H1 (cell line): ENCODE measurements around the gene SLC37A3. TPM values are rescaled to one million over a fixed set of nuclear protein-coding genes. Genes with fewer than 3 reads are reported as not detected.

ENCODE experiments used
- ASH2L ChIP-seq: fragments of 200-600, 300-600 bp; sonication (generic); IDR thresholded peaks from one replicate; pipeline ENCODE4 v1.7.1; 2017; ENCODE audit warnings: low read length
- CEBPB ChIP-seq: IDR thresholded peaks from 2 replicates; pipeline ENCODE4 v1.6.1; 2012; ENCODE audit warnings: low read depth, low read length
- CHD1 ChIP-seq: IDR thresholded peaks from 2 replicates; pipeline ENCODE4 v1.6.1; 2012; ENCODE audit warnings: low read depth, low read length, improper control_type of control experiment
- CHD2 ChIP-seq: IDR thresholded peaks from 2 replicates; pipeline ENCODE4 v1.6.1; 2012; ENCODE audit warnings: low read length, improper control_type of control experiment
- CREB1 ChIP-seq: IDR thresholded peaks from 2 replicates; pipeline ENCODE4 v1.6.1; 2012; ENCODE audit warnings: inconsistent platforms
- GABPA ChIP-seq: IDR thresholded peaks from 2 replicates; pipeline ENCODE4 v1.6.1; 2011; ENCODE audit warnings: mild to moderate bottlenecking, low read length, moderate library complexity, borderline replicate concordance; ENCODE audit not compliant: insufficient read depth
- JUN ChIP-seq: IDR thresholded peaks from 2 replicates; pipeline ENCODE4 v1.6.1; 2011; ENCODE audit warnings: low read depth, mild to moderate bottlenecking, improper control_type of control experiment, low read length
- JUND ChIP-seq: IDR thresholded peaks from 2 replicates; pipeline ENCODE4 v1.6.1; 2011; ENCODE audit warnings: mild to moderate bottlenecking, improper control_type of control experiment, low read length
- KDM5A ChIP-seq: fragments of 200-600 bp; IDR thresholded peaks from 2 replicates; pipeline ENCODE4 v1.7.1; 2012; ENCODE audit warnings: mild to moderate bottlenecking, low read length, inconsistent platforms, mixed read lengths
- NRF1 ChIP-seq: IDR thresholded peaks from 2 replicates; pipeline ENCODE4 v1.6.1; 2011; ENCODE audit warnings: mild to moderate bottlenecking, low read depth, low read length, improper control_type of control experiment
- PHF8 ChIP-seq: fragments of 200-600 bp; sonication (generic); conservative IDR thresholded peaks from 2 replicates; pipeline ENCODE4 v1.7.1; 2012; ENCODE audit warnings: low read depth, mild to moderate bottlenecking, inconsistent platforms, low read length, moderate library complexity
- POLR2A ChIP-seq, 2 experiments: IDR thresholded peaks; 1 replicate in 1 of 2; 2 replicates in 1 of 2; pipeline ENCODE4 v1.6.1; 2011; ENCODE audit warnings: low read depth in 2 of 2, low read length in 2 of 2, mild to moderate bottlenecking in 2 of 2; ENCODE audit errors: control extremely low read depth in 1 of 2
- RNF2 ChIP-seq: fragments of 200-900, 300-1000 bp; sonication (generic); IDR thresholded peaks from 2 replicates; pipeline ENCODE4 v1.7.1; 2016; ENCODE audit warnings: borderline replicate concordance, low read depth, mild to moderate bottlenecking, antibody characterized with exemption, low read length; ENCODE audit not compliant: poor library complexity, severe bottlenecking; ENCODE audit errors: missing control alignments
- SAP30 ChIP-seq: fragments of 300-600 bp; sonication (generic); IDR thresholded peaks from 2 replicates; pipeline ENCODE4 v1.7.1; 2012; ENCODE audit warnings: low read length, moderate library complexity, mild to moderate bottlenecking, inconsistent platforms; ENCODE audit not compliant: insufficient read depth, insufficient replicate concordance
- SP4 ChIP-seq: IDR thresholded peaks from 2 replicates; pipeline ENCODE4 v1.6.1; 2012; ENCODE audit warnings: low read length, inconsistent platforms
- TAF7 ChIP-seq: optimal IDR thresholded peaks from 2 replicates; pipeline ENCODE3; 2011; ENCODE audit warnings: low read depth, mild to moderate bottlenecking, inconsistent platforms, low read length, moderate library complexity, borderline replicate concordance
- TBP ChIP-seq: IDR thresholded peaks from 2 replicates; pipeline ENCODE4 v1.6.1; 2011; ENCODE audit warnings: low read depth, low read length, improper control_type of control experiment
- TCF12 ChIP-seq: IDR thresholded peaks from 2 replicates; pipeline ENCODE4 v1.6.1; 2011; ENCODE audit warnings: low read depth, mild to moderate bottlenecking, low read length
- polyA plus RNA-seq, 7 experiments: library from polyadenylated mRNA; depleted of rRNA in 3 of 7; stranded (reverse) in 5 of 7; unstranded in 2 of 7; fragments of >200 nt in 5 of 7; fragments of 200-250 nt in 2 of 7; gene quantifications; 1 replicate in 5 of 7; 2 replicates in 1 of 7; 4 replicates in 1 of 7; pipeline versions ENCODE4 v1.2.1 to v1.2.3, GENCODE V29; 2011 to 2013; ENCODE audit warnings: missing spikeins in 2 of 7, mixed read lengths in 2 of 7
- total RNA-seq: library from RNA; stranded (reverse); fragmentation: NEBNext Ultra II Directional; extraction: Animal tissue kit (Norgen Biotek cat#: 25700); gene quantifications from 2 replicates; pipeline ENCODE4 v1.2.1, GENCODE V29; 2021
- TF ChIP-seq, protein P1 (sequence below), 3 experiments: IDR thresholded peaks; 1 replicate in 2 of 3; 2 replicates in 1 of 3; pipeline versions ENCODE4 v1.5.1 to v1.6.1; 2011; ENCODE audit warnings: low read length in 3 of 3, mild to moderate bottlenecking in 3 of 3, inconsistent platforms in 2 of 3, low read depth in 1 of 3, moderate library complexity in 1 of 3; ENCODE audit not compliant: insufficient read depth in 1 of 3; ENCODE audit errors: control extremely low read depth in 1 of 3
- TF ChIP-seq, protein P2 (sequence below): IDR thresholded peaks from 2 replicates; pipeline ENCODE4 v1.6.1; 2012; ENCODE audit warnings: inconsistent platforms

SLC37A3 gene
- total and polyA plus RNA-seq, 2 of the 8 experiments (the other 6 are each of a cell fraction or from before 2014, with no cell fraction given): 58.2 to 71.0 TPM

DNA sequence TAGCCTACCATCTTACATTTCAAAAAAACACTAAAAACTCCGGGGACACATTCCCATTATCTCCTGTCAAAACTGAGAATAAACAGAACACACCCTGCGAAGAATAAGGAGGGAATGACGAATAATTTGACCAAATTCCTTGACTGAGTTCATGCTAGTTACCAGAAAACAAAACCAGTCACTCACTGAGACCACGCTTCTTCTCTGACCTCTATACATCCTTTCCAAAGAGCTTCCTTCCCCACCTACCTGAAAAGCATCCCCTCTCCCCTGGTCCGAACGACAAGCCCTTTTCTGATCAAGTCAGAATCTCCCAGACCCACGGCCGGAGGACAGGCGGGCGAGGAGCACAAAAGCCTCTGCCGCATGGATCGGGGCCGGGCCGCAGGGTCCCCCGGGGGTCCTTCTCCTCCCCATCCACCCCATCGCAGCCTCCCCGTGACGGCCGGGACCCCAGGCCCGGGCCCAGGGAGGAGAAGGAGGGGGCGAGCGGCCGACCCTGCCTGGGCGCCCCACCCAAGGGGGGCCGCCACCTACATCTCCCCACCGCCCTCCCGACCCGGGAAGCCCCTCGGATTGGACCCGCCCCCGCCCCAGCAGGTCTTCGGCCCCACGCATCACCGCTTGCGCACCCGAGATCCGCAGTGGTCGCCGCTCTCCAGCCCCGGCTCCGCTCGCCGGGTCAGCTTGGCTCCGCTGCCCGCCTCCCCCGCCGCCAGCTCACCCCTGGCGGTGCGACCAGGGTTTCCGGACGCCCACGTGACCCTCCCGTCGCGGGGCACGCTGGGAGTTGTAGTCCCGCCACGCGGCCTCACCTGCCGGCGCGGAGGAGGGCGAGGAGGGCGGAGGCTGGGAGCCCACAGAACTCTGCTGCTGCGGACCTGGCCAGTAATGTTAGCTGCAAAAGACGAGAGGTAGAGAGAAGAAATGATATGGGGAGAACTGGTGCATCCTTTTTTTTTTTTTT is at the start of gene SLC37A3 (continued):
- TF ChIP-seq POLR2A (IDR thresholded peaks at IDR 0.05; ENCODE audit: control extremely low read depth in 1 of 2, low read depth in 2 of 2, low read length in 2 of 2) (peak; percentile 73 to 86), JUND (0 out of 2 replicates have a peak, but pooled peaks have one; percentile 28), SP4 (peak; percentile 58; the same call in 1 of the 2 replicates), RNF2 (no peak), KDM5A (no peak), SAP30 (peak; percentile 38), CEBPB (no peak), GABPA (no peak), CHD1 (no peak), PHF8 (peak; percentile 77), ASH2L (peak; percentile 85), JUN (no peak), TCF12 (0 out of 2 replicates have a peak, but pooled peaks have one; percentile 25), CREB1 (peak; percentile 81), TBP (peak; percentile 65; the same call in 1 of the 2 replicates), TAF7 (no peak), CHD2 (0 out of 2 replicates have a peak, but pooled peaks have one; percentile 45), NRF1 (0 out of 2 replicates have a peak, but pooled peaks have one; percentile 6)
- TF ChIP-seq, protein P1, sequence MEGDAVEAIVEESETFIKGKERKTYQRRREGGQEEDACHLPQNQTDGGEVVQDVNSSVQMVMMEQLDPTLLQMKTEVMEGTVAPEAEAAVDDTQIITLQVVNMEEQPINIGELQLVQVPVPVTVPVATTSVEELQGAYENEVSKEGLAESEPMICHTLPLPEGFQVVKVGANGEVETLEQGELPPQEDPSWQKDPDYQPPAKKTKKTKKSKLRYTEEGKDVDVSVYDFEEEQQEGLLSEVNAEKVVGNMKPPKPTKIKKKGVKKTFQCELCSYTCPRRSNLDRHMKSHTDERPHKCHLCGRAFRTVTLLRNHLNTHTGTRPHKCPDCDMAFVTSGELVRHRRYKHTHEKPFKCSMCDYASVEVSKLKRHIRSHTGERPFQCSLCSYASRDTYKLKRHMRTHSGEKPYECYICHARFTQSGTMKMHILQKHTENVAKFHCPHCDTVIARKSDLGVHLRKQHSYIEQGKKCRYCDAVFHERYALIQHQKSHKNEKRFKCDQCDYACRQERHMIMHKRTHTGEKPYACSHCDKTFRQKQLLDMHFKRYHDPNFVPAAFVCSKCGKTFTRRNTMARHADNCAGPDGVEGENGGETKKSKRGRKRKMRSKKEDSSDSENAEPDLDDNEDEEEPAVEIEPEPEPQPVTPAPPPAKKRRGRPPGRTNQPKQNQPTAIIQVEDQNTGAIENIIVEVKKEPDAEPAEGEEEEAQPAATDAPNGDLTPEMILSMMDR (IDR thresholded peaks at IDR 0.05; ENCODE audit: control extremely low read depth in 1 of 3, insufficient read depth in 1 of 3, low read depth in 1 of 3, low read length in 3 of 3): no peak
- TF ChIP-seq, protein P2, sequence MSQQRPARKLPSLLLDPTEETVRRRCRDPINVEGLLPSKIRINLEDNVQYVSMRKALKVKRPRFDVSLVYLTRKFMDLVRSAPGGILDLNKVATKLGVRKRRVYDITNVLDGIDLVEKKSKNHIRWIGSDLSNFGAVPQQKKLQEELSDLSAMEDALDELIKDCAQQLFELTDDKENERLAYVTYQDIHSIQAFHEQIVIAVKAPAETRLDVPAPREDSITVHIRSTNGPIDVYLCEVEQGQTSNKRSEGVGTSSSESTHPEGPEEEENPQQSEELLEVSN: no peak
